ENCODE measurements around the gene PCK2. TPM values are rescaled to one million over a fixed set of nuclear protein-coding genes. Genes with fewer than 3 reads are reported as not detected.
A peak's percentile ranks its signal among the peaks of the same experiment; 100 is the strongest.

Gene PCK2
- total and polyA plus RNA-seq, 5 donors from 2014 or later, result 21.0 to 32.2 (median 26.4) TPM

- H3K36me3 ChIP-seq (ENCODE audit: control insufficient read depth, insufficient read depth, low read length), result no peaks in the 10 kb centered on the region
- DNase-seq (no peak), ATAC-seq (ENCODE audit: low read depth in 2 of 2) (no peak)
- peaks cover 17% of the 10 kb centered on the region for H3K4me1 ChIP-seq (ENCODE audit: control insufficient read depth, insufficient read depth, low read length, poor library complexity, severe bottlenecking)
- Mint-ChIP-seq H3K9me3 (no peaks in the 10 kb centered on the region), H3K27me3 (no peaks in the 10 kb centered on the region), H3K4me3 (peak overlapping the region; percentile 85 to 93 (median 90)), H3K4me1 (peaks cover 3 to 26% (median 16%) of the 10 kb centered on the region in 4 donors), H3K36me3 (no peaks in the 10 kb centered on the region), H3K27ac (peak overlapping the region; percentile 88 to 93 (median 89))
- no peaks in the 10 kb centered on the region for H3K9me3 ChIP-seq (ENCODE audit: control insufficient read depth in 2 of 2, low read length in 2 of 2)
- H3K27ac ChIP-seq (ENCODE audit: insufficient read depth, low read length, poor library complexity, severe bottlenecking), result peak overlapping the region; percentile 47
- no peaks in the 10 kb centered on the region for H3K27me3 ChIP-seq (ENCODE audit: control insufficient read depth, insufficient read depth, low read length)
- no peak overlapping the region for H3K4me3 ChIP-seq (ENCODE audit: low read depth, low read length)
These were observed 12.3 kb upstream of the PCK2 start for GRCh38 chr14:24081739-24082211.

DNA sequence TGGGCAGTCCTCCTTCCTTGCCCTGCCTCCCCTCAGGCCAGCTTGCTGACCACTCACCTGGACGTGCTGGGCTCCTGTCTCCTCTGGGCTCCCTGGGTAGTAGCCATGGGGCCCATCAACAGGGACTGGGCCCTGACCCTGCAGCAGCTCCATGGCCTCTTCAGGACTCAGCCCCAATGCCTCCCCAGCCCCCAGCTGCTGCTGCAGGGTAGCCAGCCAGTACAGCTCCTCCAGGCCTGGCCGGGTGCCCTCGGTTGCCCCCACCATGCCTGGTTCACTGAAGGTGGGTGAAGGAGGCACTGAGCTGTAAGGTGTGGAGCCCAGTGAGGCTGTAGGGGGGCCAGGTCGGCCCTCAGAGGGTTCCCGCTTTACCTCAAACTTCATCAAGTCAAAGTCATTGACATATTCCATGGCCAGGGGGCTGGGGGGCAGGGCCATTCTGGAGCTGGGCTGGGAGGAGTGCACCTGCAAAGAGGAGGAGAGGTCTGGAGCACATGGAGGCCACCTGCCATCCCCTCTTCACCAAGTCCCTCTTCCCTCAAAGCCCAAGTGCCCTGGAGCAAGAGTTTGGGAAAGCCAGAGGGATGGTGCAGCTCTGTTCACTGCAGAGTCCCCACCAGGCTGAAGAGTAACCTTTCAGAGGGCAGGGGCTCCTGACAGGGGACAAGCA, 11.6 kb upstream of the PCK2 start:
- H3K27ac ChIP-seq (ENCODE audit: insufficient read depth, low read length, poor library complexity, severe bottlenecking), result no peak overlapping the region
- H3K27me3 ChIP-seq (ENCODE audit: control insufficient read depth, insufficient read depth, low read length), result no peaks in the 10 kb centered on the region
- Mint-ChIP-seq H3K4me1 (peaks cover 3 to 26% (median 16%) of the 10 kb centered on the region in 4 donors), H3K36me3 (no peaks in the 10 kb centered on the region), H3K4me3 (peak overlapping the region; percentile 70 to 90 (median 88)), H3K27ac (peak overlapping the region; percentile 88 to 93 (median 92)), H3K9me3 (no peaks in the 10 kb centered on the region), H3K27me3 (no peaks in the 10 kb centered on the region)
- H3K4me3 ChIP-seq (ENCODE audit: low read depth, low read length), result no peak overlapping the region
- H3K36me3 ChIP-seq (ENCODE audit: control insufficient read depth, insufficient read depth, low read length), result no peaks in the 10 kb centered on the region
- H3K9me3 ChIP-seq (ENCODE audit: control insufficient read depth in 2 of 2, low read length in 2 of 2), result no peaks in the 10 kb centered on the region
- ATAC-seq (ENCODE audit: low read depth in 2 of 2), result no peak
- H3K4me1 ChIP-seq (ENCODE audit: control insufficient read depth, insufficient read depth, low read length, poor library complexity, severe bottlenecking), result peaks cover 17% of the 10 kb centered on the region
- DNase-seq, result no peak

- no peak for DNase-seq
- Histone ChIP-seq H3K4me3 (ENCODE audit: low read depth, low read length) (no peak overlapping the region), H3K9me3 (ENCODE audit: control insufficient read depth in 2 of 2, low read length in 2 of 2) (no peaks in the 10 kb centered on the region), H3K27ac (ENCODE audit: insufficient read depth, low read length, poor library complexity, severe bottlenecking) (no peak overlapping the region), H3K36me3 (ENCODE audit: control insufficient read depth, insufficient read depth, low read length) (no peaks in the 10 kb centered on the region), H3K27me3 (ENCODE audit: control insufficient read depth, insufficient read depth, low read length) (no peaks in the 10 kb centered on the region), H3K4me1 (ENCODE audit: control insufficient read depth, insufficient read depth, low read length, poor library complexity, severe bottlenecking) (peaks cover 17% of the 10 kb centered on the region)
- H3K9me3 Mint-ChIP-seq, result no peaks in the 10 kb centered on the region
- H3K4me3 Mint-ChIP-seq, result peak overlapping the region in 1 of 4 donors; percentile 39
- no peak for ATAC-seq (ENCODE audit: low read depth in 2 of 2)
- H3K27me3 Mint-ChIP-seq, result no peaks in the 10 kb centered on the region
- H3K36me3 Mint-ChIP-seq, result no peaks in the 10 kb centered on the region
- peaks cover 3 to 26% (median 16%) of the 10 kb centered on the region in 4 donors for H3K4me1 Mint-ChIP-seq
- H3K27ac Mint-ChIP-seq, result peak overlapping the region in 1 of 3 donors; percentile 59
These were observed 10.6 kb upstream of the PCK2 start for GRCh38 chr14:24083462-24083861.

DNA sequence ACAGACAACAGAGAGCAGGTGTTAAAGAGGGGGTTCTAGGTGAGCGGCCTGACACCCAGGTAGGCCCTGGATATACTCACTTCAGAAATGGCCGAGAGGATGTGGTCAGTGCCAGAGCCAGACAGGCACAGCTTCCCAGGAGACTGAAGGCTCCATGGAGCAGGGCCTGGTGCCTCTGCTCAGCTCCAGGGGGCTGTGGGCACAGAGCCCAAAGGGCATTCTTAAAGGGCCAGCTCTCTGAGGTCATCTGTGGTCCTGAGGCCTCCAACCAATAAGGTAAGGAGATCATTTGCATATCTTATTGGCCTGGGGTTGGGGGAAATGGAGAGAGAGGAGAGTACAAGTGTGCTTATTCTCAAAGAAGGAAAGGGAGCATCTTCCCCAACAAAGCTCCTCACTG, 9.7 kb upstream of the PCK2 start:
- no peak overlapping the region for H3K4me3 ChIP-seq (ENCODE audit: low read depth, low read length)
- Mint-ChIP-seq H3K4me3 (peak overlapping the region in 1 of 4 donors; percentile 84), H3K27me3 (no peaks in the 10 kb centered on the region), H3K4me1 (peaks cover 3 to 22% (median 16%) of the 10 kb centered on the region in 4 donors), H3K36me3 (no peaks in the 10 kb centered on the region), H3K9me3 (no peaks in the 10 kb centered on the region), H3K27ac (peak overlapping the region in 2 of 3 donors; percentile 57 to 59)
- no peak for DNase-seq
- H3K9me3 ChIP-seq (ENCODE audit: control insufficient read depth in 2 of 2, low read length in 2 of 2), result no peaks in the 10 kb centered on the region
- H3K4me1 ChIP-seq (ENCODE audit: control insufficient read depth, insufficient read depth, low read length, poor library complexity, severe bottlenecking), result peaks cover 17% of the 10 kb centered on the region
- H3K27ac ChIP-seq (ENCODE audit: insufficient read depth, low read length, poor library complexity, severe bottlenecking), result no peak overlapping the region
- no peak for ATAC-seq (ENCODE audit: low read depth in 2 of 2)
- no peaks in the 10 kb centered on the region for H3K36me3 ChIP-seq (ENCODE audit: control insufficient read depth, insufficient read depth, low read length)
- H3K27me3 ChIP-seq (ENCODE audit: control insufficient read depth, insufficient read depth, low read length), result no peaks in the 10 kb centered on the region

DNA sequence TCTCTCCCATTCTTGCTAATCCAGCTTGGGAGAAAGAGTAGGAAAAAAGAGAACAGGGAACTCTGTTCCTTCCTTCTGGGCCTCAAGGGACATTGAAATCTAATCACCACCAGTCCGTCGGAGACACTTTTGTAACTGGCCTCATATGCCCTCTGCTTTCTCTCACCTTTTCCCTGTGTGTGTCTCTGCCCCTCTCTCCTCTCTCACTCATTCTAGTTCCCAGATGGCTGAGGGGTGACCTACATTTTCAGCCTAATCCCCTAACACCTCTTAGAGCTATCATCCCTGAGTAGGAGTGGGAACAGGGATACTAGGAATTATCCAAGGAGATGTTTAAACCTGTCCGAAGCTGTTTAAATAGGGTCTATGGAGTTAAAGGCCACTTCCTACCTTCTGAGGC, 8.9 kb upstream of the PCK2 start:
- ATAC-seq (ENCODE audit: low read depth in 2 of 2) (no peak), DNase-seq (no peak)
- H3K36me3 ChIP-seq (ENCODE audit: control insufficient read depth, insufficient read depth, low read length), result no peaks in the 10 kb centered on the region
- Mint-ChIP-seq H3K9me3 (no peaks in the 10 kb centered on the region), H3K27ac (no peak overlapping the region), H3K36me3 (no peaks in the 10 kb centered on the region), H3K27me3 (no peaks in the 10 kb centered on the region), H3K4me1 (peaks cover 6 to 22% (median 14%) of the 10 kb centered on the region in 4 donors), H3K4me3 (peak overlapping the region in 1 of 4 donors; percentile 5)
- no peak overlapping the region for H3K27ac ChIP-seq (ENCODE audit: insufficient read depth, low read length, poor library complexity, severe bottlenecking)
- peaks cover 17% of the 10 kb centered on the region for H3K4me1 ChIP-seq (ENCODE audit: control insufficient read depth, insufficient read depth, low read length, poor library complexity, severe bottlenecking)
- H3K27me3 ChIP-seq (ENCODE audit: control insufficient read depth, insufficient read depth, low read length), result no peaks in the 10 kb centered on the region
- H3K9me3 ChIP-seq (ENCODE audit: control insufficient read depth in 2 of 2, low read length in 2 of 2), result no peaks in the 10 kb centered on the region
- no peak overlapping the region for H3K4me3 ChIP-seq (ENCODE audit: low read depth, low read length)

- peak overlapping the region in 1 of 4 donors; percentile 70 for H3K4me3 Mint-ChIP-seq
- no peak overlapping the region for H3K4me3 ChIP-seq (ENCODE audit: low read depth, low read length)
- ATAC-seq (ENCODE audit: low read depth in 2 of 2) (no peak), DNase-seq (no peak)
- H3K27ac Mint-ChIP-seq, result peak overlapping the region in 2 of 3 donors; percentile 18 to 52
- no peaks in the 10 kb centered on the region for H3K27me3 ChIP-seq (ENCODE audit: control insufficient read depth, insufficient read depth, low read length)
- H3K27ac ChIP-seq (ENCODE audit: insufficient read depth, low read length, poor library complexity, severe bottlenecking), result no peak overlapping the region
- peaks cover 4 to 20% (median 11%) of the 10 kb centered on the region in 4 donors for H3K4me1 Mint-ChIP-seq
- no peaks in the 10 kb centered on the region for H3K36me3 ChIP-seq (ENCODE audit: control insufficient read depth, insufficient read depth, low read length)
- H3K9me3 Mint-ChIP-seq, result no peaks in the 10 kb centered on the region
- no peaks in the 10 kb centered on the region for H3K27me3 Mint-ChIP-seq
- no peaks in the 10 kb centered on the region for H3K36me3 Mint-ChIP-seq
- no peaks in the 10 kb centered on the region for H3K9me3 ChIP-seq (ENCODE audit: control insufficient read depth in 2 of 2, low read length in 2 of 2)
- peaks cover 14% of the 10 kb centered on the region for H3K4me1 ChIP-seq (ENCODE audit: control insufficient read depth, insufficient read depth, low read length, poor library complexity, severe bottlenecking)
These were observed 7.7 kb upstream of the PCK2 start for GRCh38 chr14:24086193-24086955.

- no peaks in the 10 kb centered on the region for H3K9me3 Mint-ChIP-seq
- peak overlapping the region in 1 of 3 donors; percentile 18 for H3K27ac Mint-ChIP-seq
- H3K27me3 Mint-ChIP-seq, result no peaks in the 10 kb centered on the region
These were observed 7.1 kb upstream of the PCK2 start for GRCh38 chr14:24087004-24087403.

More at GRCh38 chr14:24087004-24087403, 7.1 kb upstream of the PCK2 start:
- Histone ChIP-seq H3K27ac (ENCODE audit: insufficient read depth, low read length, poor library complexity, severe bottlenecking) (no peak overlapping the region), H3K4me1 (ENCODE audit: control insufficient read depth, insufficient read depth, low read length, poor library complexity, severe bottlenecking) (peaks cover 9% of the 10 kb centered on the region), H3K36me3 (ENCODE audit: control insufficient read depth, insufficient read depth, low read length) (no peaks in the 10 kb centered on the region), H3K4me3 (ENCODE audit: low read depth, low read length) (no peak overlapping the region), H3K9me3 (ENCODE audit: control insufficient read depth in 2 of 2, low read length in 2 of 2) (no peaks in the 10 kb centered on the region), H3K27me3 (ENCODE audit: control insufficient read depth, insufficient read depth, low read length) (no peaks in the 10 kb centered on the region)
- Mint-ChIP-seq H3K4me1 (peaks cover 4 to 17% (median 8%) of the 10 kb centered on the region in 4 donors), H3K4me3 (peak overlapping the region in 1 of 4 donors; percentile 70), H3K36me3 (no peaks in the 10 kb centered on the region)
- ATAC-seq (ENCODE audit: low read depth in 2 of 2) (no peak), DNase-seq (no peak)
